ENCODE measurements around the gene KRTAP5-3.

The KRTAP5-3 gene

GRCh38 chr11:1563149-1563638 lies 45.1 kb downstream of the KRTAP5-3 start:
- H3K27me3 ChIP-seq (ENCODE audit: insufficient read depth, low read length, poor library complexity), result no peaks in the 10 kb centered on the region
- no peak overlapping the region for H2BK5ac ChIP-seq (ENCODE audit: low read length)
- H2AK5ac ChIP-seq (ENCODE audit: low read length), result no peak overlapping the region
- no peak overlapping the region for H3K4me3 ChIP-seq (ENCODE audit: low read length)
- no peak overlapping the region for H3K4ac ChIP-seq (ENCODE audit: low read depth, low read length)
- no peaks in the 10 kb centered on the region for H3K79me2 ChIP-seq (ENCODE audit: control insufficient read depth, insufficient read depth, low read length)
- peaks cover 3% of the 10 kb centered on the region for H3K4me1 ChIP-seq (ENCODE audit: control insufficient read depth, low read depth, low read length)
- no peak overlapping the region for H3K23ac ChIP-seq (ENCODE audit: low read length)
- H3K56ac ChIP-seq (ENCODE audit: low read length), result no peak overlapping the region
- H4K5ac ChIP-seq (ENCODE audit: low read length), result no peak overlapping the region
- no peak overlapping the region for H2BK15ac ChIP-seq (replicated peaks; ENCODE audit: low read depth)
- DNase-seq, result no peak
- no peak overlapping the region for H3K27ac ChIP-seq (ENCODE audit: low read depth, low read length)
- no peak overlapping the region for H2BK120ac ChIP-seq (ENCODE audit: low read depth, low read length)
- no peak overlapping the region for H4K8ac ChIP-seq (ENCODE audit: low read depth, low read length)
- H3K18ac ChIP-seq (ENCODE audit: low read length), result no peak overlapping the region
- H3K79me1 ChIP-seq (ENCODE audit: low read length), result no peaks in the 10 kb centered on the region
- WGBS (ENCODE audit: extremely low coverage, insufficient coverage, low lambda C conversion rate), result no CpG with 5 or more reads among the region's 12 CpGs
- H3K9ac ChIP-seq (ENCODE audit: low read length), result no peak overlapping the region
- no peak overlapping the region for H3K4me2 ChIP-seq (ENCODE audit: low read length)
- H3K36me3 ChIP-seq (ENCODE audit: control insufficient read depth, insufficient read depth, low read length), result no peaks in the 10 kb centered on the region

- Histone ChIP-seq H3K23ac (ENCODE audit: low read length) (no peak overlapping the region), H3K4me3 (ENCODE audit: low read length) (no peak overlapping the region), H3K79me2 (ENCODE audit: control insufficient read depth, insufficient read depth, low read length) (no peaks in the 10 kb centered on the region), H3K56ac (ENCODE audit: low read length) (no peak overlapping the region), H2BK120ac (ENCODE audit: low read depth, low read length) (no peak overlapping the region), H3K18ac (ENCODE audit: low read length) (no peak overlapping the region), H2BK5ac (ENCODE audit: low read length) (no peak overlapping the region), H2BK15ac (replicated peaks; ENCODE audit: low read depth) (no peak overlapping the region), H3K4me2 (ENCODE audit: low read length) (no peak overlapping the region), H3K4ac (ENCODE audit: low read depth, low read length) (no peak overlapping the region), H4K8ac (ENCODE audit: low read depth, low read length) (no peak overlapping the region), H3K9ac (ENCODE audit: low read length) (no peak overlapping the region), H3K79me1 (ENCODE audit: low read length) (no peaks in the 10 kb centered on the region), H3K27ac (ENCODE audit: low read depth, low read length) (no peak overlapping the region), H2AK5ac (ENCODE audit: low read length) (no peak overlapping the region), H3K27me3 (ENCODE audit: insufficient read depth, low read length, poor library complexity) (no peaks in the 10 kb centered on the region), H3K36me3 (ENCODE audit: control insufficient read depth, insufficient read depth, low read length) (no peaks in the 10 kb centered on the region), H3K4me1 (ENCODE audit: control insufficient read depth, low read depth, low read length) (no peaks in the 10 kb centered on the region), H4K5ac (ENCODE audit: low read length) (no peak overlapping the region)
- WGBS (ENCODE audit: extremely low coverage, insufficient coverage, low lambda C conversion rate), result no CpG with 5 or more reads among the region's 14 CpGs
- no peak for DNase-seq
These were observed 45.7 kb downstream of the KRTAP5-3 start for GRCh38 chr11:1562469-1563148.

GRCh38 chr11:1561955-1562354 lies 46.3 kb downstream of the KRTAP5-3 start:
- H3K18ac ChIP-seq (ENCODE audit: low read length), result no peak overlapping the region
- H3K27ac ChIP-seq (ENCODE audit: low read depth, low read length), result no peak overlapping the region
- no peak overlapping the region for H3K56ac ChIP-seq (ENCODE audit: low read length)
- H2BK5ac ChIP-seq (ENCODE audit: low read length), result no peak overlapping the region
- no peak overlapping the region for H2BK120ac ChIP-seq (ENCODE audit: low read depth, low read length)
- H3K4me1 ChIP-seq (ENCODE audit: control insufficient read depth, low read depth, low read length), result no peaks in the 10 kb centered on the region
- no peak overlapping the region for H3K4me3 ChIP-seq (ENCODE audit: low read length)
- no peak overlapping the region for H3K4ac ChIP-seq (ENCODE audit: low read depth, low read length)
- no peaks in the 10 kb centered on the region for H3K79me1 ChIP-seq (ENCODE audit: low read length)
- H2AK5ac ChIP-seq (ENCODE audit: low read length), result no peak overlapping the region
- H3K36me3 ChIP-seq (ENCODE audit: control insufficient read depth, insufficient read depth, low read length), result no peaks in the 10 kb centered on the region
- H2BK15ac ChIP-seq (replicated peaks; ENCODE audit: low read depth), result no peak overlapping the region
- no CpG with 5 or more reads among the region's 5 CpGs for WGBS (ENCODE audit: extremely low coverage, insufficient coverage, low lambda C conversion rate)
- H4K5ac ChIP-seq (ENCODE audit: low read length), result no peak overlapping the region
- H3K79me2 ChIP-seq (ENCODE audit: control insufficient read depth, insufficient read depth, low read length), result no peaks in the 10 kb centered on the region
- H3K4me2 ChIP-seq (ENCODE audit: low read length), result no peak overlapping the region
- no peak for DNase-seq
- no peak overlapping the region for H3K23ac ChIP-seq (ENCODE audit: low read length)
- no peak overlapping the region for H4K8ac ChIP-seq (ENCODE audit: low read depth, low read length)
- H3K27me3 ChIP-seq (ENCODE audit: insufficient read depth, low read length, poor library complexity), result peaks cover 2% of the 10 kb centered on the region
- H3K9ac ChIP-seq (ENCODE audit: low read length), result no peak overlapping the region

- peaks cover 6% of the 10 kb centered on the region for H3K27me3 ChIP-seq (ENCODE audit: insufficient read depth, low read length, poor library complexity)
- no peak overlapping the region for H4K8ac ChIP-seq (ENCODE audit: low read depth, low read length)
- no peak overlapping the region for H3K9ac ChIP-seq (ENCODE audit: low read length)
- no peaks in the 10 kb centered on the region for H3K79me1 ChIP-seq (ENCODE audit: low read length)
- H3K56ac ChIP-seq (ENCODE audit: low read length), result no peak overlapping the region
- H3K4ac ChIP-seq (ENCODE audit: low read depth, low read length), result no peak overlapping the region
- no peak overlapping the region for H3K4me3 ChIP-seq (ENCODE audit: low read length)
- H2AK5ac ChIP-seq (ENCODE audit: low read length), result no peak overlapping the region
- no CpG with 5 or more reads among the region's 17 CpGs for WGBS (ENCODE audit: extremely low coverage, insufficient coverage, low lambda C conversion rate)
- no peak overlapping the region for H3K23ac ChIP-seq (ENCODE audit: low read length)
- no peaks in the 10 kb centered on the region for H3K36me3 ChIP-seq (ENCODE audit: control insufficient read depth, insufficient read depth, low read length)
- no peak for DNase-seq
- H3K18ac ChIP-seq (ENCODE audit: low read length), result no peak overlapping the region
- H2BK15ac ChIP-seq (replicated peaks; ENCODE audit: low read depth), result no peak overlapping the region
- H3K27ac ChIP-seq (ENCODE audit: low read depth, low read length), result no peak overlapping the region
- no peak overlapping the region for H4K5ac ChIP-seq (ENCODE audit: low read length)
- no peak overlapping the region for H3K4me2 ChIP-seq (ENCODE audit: low read length)
- no peaks in the 10 kb centered on the region for H3K4me1 ChIP-seq (ENCODE audit: control insufficient read depth, low read depth, low read length)
- no peaks in the 10 kb centered on the region for H3K79me2 ChIP-seq (ENCODE audit: control insufficient read depth, insufficient read depth, low read length)
- no peak overlapping the region for H2BK120ac ChIP-seq (ENCODE audit: low read depth, low read length)
- H2BK5ac ChIP-seq (ENCODE audit: low read length), result no peak overlapping the region
These were observed 47.0 kb downstream of the KRTAP5-3 start for GRCh38 chr11:1561266-1561665.

- H3K4ac ChIP-seq (ENCODE audit: low read depth, low read length), result no peak overlapping the region
- H3K79me1 ChIP-seq (ENCODE audit: low read length), result no peaks in the 10 kb centered on the region
- peaks cover 6% of the 10 kb centered on the region for H3K27me3 ChIP-seq (ENCODE audit: insufficient read depth, low read length, poor library complexity)
- H3K18ac ChIP-seq (ENCODE audit: low read length), result no peak overlapping the region
- H3K4me1 ChIP-seq (ENCODE audit: control insufficient read depth, low read depth, low read length), result no peaks in the 10 kb centered on the region
- H3K23ac ChIP-seq (ENCODE audit: low read length), result no peak overlapping the region
- no peak overlapping the region for H3K56ac ChIP-seq (ENCODE audit: low read length)
- H4K5ac ChIP-seq (ENCODE audit: low read length), result no peak overlapping the region
- no peak overlapping the region for H3K4me3 ChIP-seq (ENCODE audit: low read length)
- no peak overlapping the region for H4K8ac ChIP-seq (ENCODE audit: low read depth, low read length)
- H2BK15ac ChIP-seq (replicated peaks; ENCODE audit: low read depth), result no peak overlapping the region
- H3K27ac ChIP-seq (ENCODE audit: low read depth, low read length), result no peak overlapping the region
- WGBS (ENCODE audit: extremely low coverage, insufficient coverage, low lambda C conversion rate), result no CpG with 5 or more reads among the region's 8 CpGs
- no peak overlapping the region for H2BK5ac ChIP-seq (ENCODE audit: low read length)
- H3K36me3 ChIP-seq (ENCODE audit: control insufficient read depth, insufficient read depth, low read length), result no peaks in the 10 kb centered on the region
- no peak overlapping the region for H2BK120ac ChIP-seq (ENCODE audit: low read depth, low read length)
- no peaks in the 10 kb centered on the region for H3K79me2 ChIP-seq (ENCODE audit: control insufficient read depth, insufficient read depth, low read length)
- H3K9ac ChIP-seq (ENCODE audit: low read length), result no peak overlapping the region
- H3K4me2 ChIP-seq (ENCODE audit: low read length), result no peak overlapping the region
- DNase-seq, result no peak
- no peak overlapping the region for H2AK5ac ChIP-seq (ENCODE audit: low read length)
These were observed 47.5 kb downstream of the KRTAP5-3 start for GRCh38 chr11:1560649-1561251.

Data from mesendoderm (in vitro differentiated cells).